Activated CD8-positive, alpha-beta T cell treated with anti-CD3 and anti-CD28 coated beads for 36 hours (primary cell): ENCODE results near the gene ESRRA. TPM values are rescaled to one million over a fixed set of nuclear protein-coding genes. Genes with fewer than 3 reads are reported as not detected.

Source experiments
- ATAC-seq: fragments of 200-7000 bp; cut with Tn5 transposase; one replicate; pipeline ENCODE4 v1.10.0; 2021; ENCODE audit warnings: mild to moderate bottlenecking, moderate library complexity
- CTCF ChIA-PET: fragments of 350-600 bp; sonication (Branson Sonifier 250); formaldehyde crosslinking; loops from one replicate; lab custom pipeline; 2021; ENCODE audit warnings: antibody characterized with exemption; lab: Charles Lee
- POLR2A ChIA-PET: fragments of 350-600 bp; sonication (Branson Sonifier 250); formaldehyde crosslinking; loops from one replicate; lab custom pipeline; 2021; ENCODE audit warnings: antibody characterized with exemption; lab: Charles Lee
- DNase-seq: peaks from one replicate; pipeline ENCODE4 v3.0.0-alpha.2; 2020
- H3K27ac Mint-ChIP-seq: one replicate; pipeline ENCODE4 v1.8.0; 2021; ENCODE audit warnings: mild to moderate bottlenecking, mixed read lengths
- H3K27me3 Mint-ChIP-seq: one replicate; pipeline ENCODE4 v1.8.0; 2021; ENCODE audit warnings: mixed read lengths
- H3K36me3 Mint-ChIP-seq: one replicate; pipeline ENCODE4 v1.8.0; 2021; ENCODE audit warnings: low read depth, mixed read lengths
- H3K4me1 Mint-ChIP-seq: one replicate; pipeline ENCODE4 v1.8.0; 2021; ENCODE audit warnings: low read depth, mixed read lengths
- H3K4me3 Mint-ChIP-seq: one replicate; pipeline ENCODE4 v1.8.0; 2021; ENCODE audit warnings: mild to moderate bottlenecking, moderate library complexity, mixed read lengths
- H3K9me3 Mint-ChIP-seq: one replicate; pipeline ENCODE4 v1.8.0; 2021; ENCODE audit warnings: mixed read lengths
- intact Hi-C: fragments of 100-400 bp; cut with micrococcal nuclease; formaldehyde crosslinking; loops from one replicate; pipeline ENCODE4 v1.10.0; 2022
- total RNA-seq, 2 experiments: library from RNA; stranded (reverse); gene quantifications; one replicate each; pipeline ENCODE4 v1.2.3, GENCODE V29; 2021
- TF ChIP-seq, protein P1 (sequence below): fragments of 200-600 bp; IDR thresholded peaks from one replicate; pipeline ENCODE4 v1.8.0; 2022; ENCODE audit warnings: antibody characterized with exemption, mild to moderate bottlenecking

ESRRA gene
- total RNA-seq, 2 experiments from 2014 or later, result 37.5 to 42.4 TPM

DNA sequence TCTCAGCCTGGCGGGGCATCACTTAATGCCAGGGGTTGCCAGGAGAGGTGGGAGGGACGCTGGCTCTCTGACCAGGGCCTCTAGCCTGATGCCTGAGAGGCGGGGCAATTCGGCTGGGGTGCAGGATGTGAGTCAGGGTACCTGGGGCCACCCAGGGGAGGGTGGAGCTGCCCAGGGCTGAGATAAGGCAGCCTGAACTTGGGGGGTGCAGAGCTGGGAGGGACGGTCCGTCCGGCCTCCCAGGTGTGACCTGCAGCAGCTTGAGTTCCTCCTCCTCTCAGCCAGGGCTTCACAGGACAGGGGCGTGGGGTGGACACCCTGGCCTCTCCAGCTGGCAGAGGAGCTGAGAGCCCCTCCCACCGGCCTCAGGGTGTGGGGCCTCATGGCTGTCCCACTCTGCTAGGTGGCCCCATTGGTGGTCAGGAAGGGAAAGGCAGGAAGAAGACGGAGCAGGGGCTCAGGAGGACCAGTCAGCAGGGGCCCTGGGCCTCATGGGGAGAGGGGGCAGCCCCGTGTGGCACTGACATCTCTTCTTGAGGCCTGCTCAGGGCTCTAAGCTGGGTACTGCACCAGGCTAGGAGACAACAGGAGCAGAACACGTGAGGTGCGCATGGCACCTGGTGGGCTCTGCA lies 52.7 kb downstream of the ESRRA start:
- Mint-ChIP-seq H3K27ac (peak overlapping the region; percentile 87), H3K4me1 (peaks cover 48% of the 10 kb centered on the region), H3K27me3 (no peaks in the 10 kb centered on the region), H3K36me3 (peaks cover 35% of the 10 kb centered on the region), H3K9me3 (no peaks in the 10 kb centered on the region), H3K4me3 (peak overlapping the region; percentile 67)
- TF ChIP-seq, protein P1, sequence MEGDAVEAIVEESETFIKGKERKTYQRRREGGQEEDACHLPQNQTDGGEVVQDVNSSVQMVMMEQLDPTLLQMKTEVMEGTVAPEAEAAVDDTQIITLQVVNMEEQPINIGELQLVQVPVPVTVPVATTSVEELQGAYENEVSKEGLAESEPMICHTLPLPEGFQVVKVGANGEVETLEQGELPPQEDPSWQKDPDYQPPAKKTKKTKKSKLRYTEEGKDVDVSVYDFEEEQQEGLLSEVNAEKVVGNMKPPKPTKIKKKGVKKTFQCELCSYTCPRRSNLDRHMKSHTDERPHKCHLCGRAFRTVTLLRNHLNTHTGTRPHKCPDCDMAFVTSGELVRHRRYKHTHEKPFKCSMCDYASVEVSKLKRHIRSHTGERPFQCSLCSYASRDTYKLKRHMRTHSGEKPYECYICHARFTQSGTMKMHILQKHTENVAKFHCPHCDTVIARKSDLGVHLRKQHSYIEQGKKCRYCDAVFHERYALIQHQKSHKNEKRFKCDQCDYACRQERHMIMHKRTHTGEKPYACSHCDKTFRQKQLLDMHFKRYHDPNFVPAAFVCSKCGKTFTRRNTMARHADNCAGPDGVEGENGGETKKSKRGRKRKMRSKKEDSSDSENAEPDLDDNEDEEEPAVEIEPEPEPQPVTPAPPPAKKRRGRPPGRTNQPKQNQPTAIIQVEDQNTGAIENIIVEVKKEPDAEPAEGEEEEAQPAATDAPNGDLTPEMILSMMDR, result no peak
- DNase-seq (peak; percentile 82), ATAC-seq (peak; percentile 73)
- POLR2A ChIA-PET, result interaction anchor here (0.6 to 2.0 kb wide), 3 partner anchors 10 to 26 kb away, joined by 3 to 5 read pairs (median 5); no protein-coding TSS in a partner anchor
- intact Hi-C loops, result no loop called here
- CTCF ChIA-PET, result interaction anchor here (0.7 to 9.5 kb wide), 5 partner anchors 9 to 154 kb away, joined by 3 to 75 read pairs (median 6); partner anchors contain the start of genes CCDC88B and PRDX5

- intact Hi-C loops, result no loop called here
- ChIA-PET POLR2A (interaction anchor here (0.6 to 2.0 kb wide), 3 partner anchors 10 to 26 kb away, joined by 3 to 5 read pairs (median 5); no protein-coding TSS in a partner anchor), CTCF (interaction anchor here (0.7 to 9.5 kb wide), 4 partner anchors 9 to 154 kb away, joined by 3 to 75 read pairs (median 4); partner anchors contain the start of genes CCDC88B and PRDX5)
- no peak for ATAC-seq
- peaks cover 39% of the 10 kb centered on the region for H3K36me3 Mint-ChIP-seq
- H3K4me1 Mint-ChIP-seq, result peaks cover 48% of the 10 kb centered on the region
- H3K27me3 Mint-ChIP-seq, result no peaks in the 10 kb centered on the region
- peak overlapping the region; percentile 67 for H3K4me3 Mint-ChIP-seq
- TF ChIP-seq, protein P1, result no peak
- peak overlapping the region; percentile 87 for H3K27ac Mint-ChIP-seq
- no peak for DNase-seq
- no peaks in the 10 kb centered on the region for H3K9me3 Mint-ChIP-seq
Observed at GRCh38 chr11:64358536-64358906, 53.2 kb downstream of the ESRRA start.

GRCh38 chr11:64358907-64359711 lies 53.8 kb downstream of the ESRRA start, which contains the start of gene RPS6KA4:
Gene RPS6KA4 (plus strand): TSS chr11:64359162. CDS start chr11:64359236, 74 bp downstream.
- CTCF ChIA-PET, result interaction anchor here (0.6 to 9.5 kb wide), 12 partner anchors 13 to 293 kb away, joined by 3 to 75 read pairs (median 3); partner anchors contain the start of genes CCDC88B and PRDX5
- H3K27ac Mint-ChIP-seq, result peak within 1 kb of the TSS; percentile 87
- H3K4me3 Mint-ChIP-seq, result peak within 1 kb of the TSS; percentile 79
- no peaks in the 10 kb centered on the region for H3K27me3 Mint-ChIP-seq
- peak; percentile 64 for DNase-seq
- H3K9me3 Mint-ChIP-seq, result no peaks in the 10 kb centered on the region
- H3K4me1 Mint-ChIP-seq, result peaks cover 48% of the 10 kb centered on the region
- peaks cover 42% of the 10 kb centered on the region for H3K36me3 Mint-ChIP-seq
- intact Hi-C loops, result no loop called here
- TF ChIP-seq, protein P1, result no peak
- POLR2A ChIA-PET, result interaction anchor here (0.6 to 2.5 kb wide), 8 partner anchors 9 to 358 kb away, joined by 3 to 11 read pairs (median 4); partner anchors contain the start of genes PRDX5 and TRMT112
- peak; percentile 68 for ATAC-seq

DNA sequence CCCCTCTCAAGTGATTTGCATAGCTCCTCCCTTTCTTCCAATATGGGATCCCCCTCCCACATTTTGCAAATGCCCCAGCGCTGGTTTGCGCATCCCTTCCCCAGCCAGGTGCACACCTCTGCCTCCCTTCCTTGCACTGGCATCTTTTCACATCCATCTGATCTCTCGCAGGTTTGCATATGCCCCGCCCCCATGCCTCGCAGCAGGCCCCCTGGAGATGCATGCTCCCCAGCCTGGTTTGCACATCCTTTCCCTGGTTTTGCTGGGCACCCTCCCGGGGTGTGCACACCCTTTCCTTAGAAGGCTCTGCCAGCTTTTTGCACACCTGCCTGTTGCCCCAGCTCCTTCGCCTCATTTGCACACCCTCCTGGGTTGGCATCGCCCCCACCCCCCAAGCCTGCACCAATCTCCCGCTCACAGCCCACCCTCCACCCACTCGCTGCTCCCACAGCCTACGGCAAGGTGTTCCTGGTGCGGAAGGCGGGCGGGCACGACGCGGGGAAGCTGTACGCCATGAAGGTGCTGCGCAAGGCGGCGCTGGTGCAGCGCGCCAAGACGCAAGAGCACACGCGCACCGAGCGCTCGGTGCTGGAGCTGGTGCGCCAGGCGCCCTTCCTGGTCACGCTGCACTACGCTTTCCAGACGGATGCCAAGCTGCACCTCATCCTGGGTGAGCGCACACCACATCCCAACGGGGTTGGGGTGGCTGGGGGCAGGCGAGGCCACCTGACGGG lies 54.6 kb downstream of the ESRRA start:
- ChIA-PET CTCF (interaction anchor here (0.6 to 9.5 kb wide), 11 partner anchors 12 to 293 kb away, joined by 3 to 75 read pairs (median 3); partner anchors contain the start of gene CCDC88B), POLR2A (interaction anchor here (0.9 to 2.5 kb wide), 9 partner anchors 9 to 359 kb away, joined by 3 to 11 read pairs (median 3); partner anchors contain the start of genes PRDX5 and TRMT112)
- Mint-ChIP-seq H3K36me3 (peaks cover 45% of the 10 kb centered on the region), H3K4me1 (peaks cover 45% of the 10 kb centered on the region), H3K27ac (peak overlapping the region; percentile 73), H3K4me3 (peak overlapping the region; percentile 79), H3K9me3 (no peaks in the 10 kb centered on the region), H3K27me3 (no peaks in the 10 kb centered on the region)
- TF ChIP-seq, protein P1, result no peak
- ATAC-seq (peak; percentile 20), DNase-seq (peak; percentile 45)
- intact Hi-C loops, result no loop called here
